Inflammatory macrophage (primary cell): Measurements from ENCODE around the gene TSHZ2.

Experiments
- DNase-seq, 2 donors: peaks; one replicate each; pipeline ENCODE4 v3.0.0-alpha.2; 2020 to 2022

TSHZ2 gene

GRCh38 chr20:53291548-53291947, 319.4 kb downstream of the TSHZ2 start:
- DNase-seq: no peak

DNA sequence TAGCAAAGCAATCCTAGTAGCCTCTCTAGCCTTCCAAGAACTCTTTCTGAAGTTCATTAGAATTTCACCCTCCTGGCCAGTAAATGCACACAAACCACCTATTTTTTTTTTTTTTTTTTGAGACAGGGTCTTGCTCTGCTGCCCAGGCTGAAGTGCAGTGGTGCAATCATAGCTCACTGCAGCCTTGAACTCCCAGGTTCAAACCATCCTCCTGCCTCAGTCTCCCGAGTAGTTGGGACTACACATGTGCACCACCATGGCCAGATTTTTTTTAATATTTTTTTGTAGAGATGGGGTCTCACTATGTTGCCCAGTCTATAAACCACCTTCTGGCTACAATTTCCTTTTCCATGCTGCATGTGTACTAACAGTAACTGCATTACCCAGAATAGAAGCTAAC, 320.2 kb downstream of the TSHZ2 start:
- DNase-seq: no peak

- DNase-seq: no peak
Observed at GRCh38 chr20:53294804-53295203, 322.6 kb downstream of the TSHZ2 start.

GRCh38 chr20:53296025-53296424, 323.9 kb downstream of the TSHZ2 start:
- no peak for DNase-seq

DNA sequence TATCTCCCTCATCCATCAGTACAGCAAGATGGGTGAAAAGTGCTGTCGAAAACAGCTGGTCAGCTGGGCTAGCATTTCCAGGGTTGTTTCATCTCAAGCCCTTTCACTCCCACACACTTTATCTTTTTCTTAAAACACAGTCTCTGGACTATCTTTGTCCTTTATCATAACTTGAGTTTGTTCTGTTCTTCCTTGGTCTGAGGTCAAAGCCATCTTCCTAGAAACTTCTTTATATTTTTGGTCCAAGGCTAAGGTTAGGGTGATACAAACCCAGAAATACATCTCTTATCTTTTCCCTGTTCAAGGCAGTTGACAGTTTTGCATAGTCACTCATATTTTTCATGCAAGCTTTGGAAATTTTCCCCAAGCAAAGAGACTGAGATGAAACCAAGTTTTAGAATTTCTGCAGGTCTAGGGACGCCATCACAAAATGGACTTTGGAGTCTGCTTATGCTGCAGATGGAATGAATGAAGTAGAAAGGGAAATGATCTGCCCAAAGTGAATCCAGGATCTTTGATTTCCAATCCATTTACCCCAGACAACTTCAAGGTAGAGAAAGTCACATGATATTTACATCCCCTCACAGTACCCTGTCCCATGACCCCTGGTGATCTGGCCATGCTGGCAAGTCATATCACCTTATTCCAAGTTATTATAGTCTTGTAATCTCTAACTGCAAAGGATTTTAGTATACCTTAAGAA, 324.4 kb downstream of the TSHZ2 start:
- DNase-seq: no peak

- no peak for DNase-seq
Observed at GRCh38 chr20:53297154-53297529, 325.0 kb downstream of the TSHZ2 start.

- DNase-seq: no peak
Observed at GRCh38 chr20:53298260-53298659, 326.1 kb downstream of the TSHZ2 start.

DNA sequence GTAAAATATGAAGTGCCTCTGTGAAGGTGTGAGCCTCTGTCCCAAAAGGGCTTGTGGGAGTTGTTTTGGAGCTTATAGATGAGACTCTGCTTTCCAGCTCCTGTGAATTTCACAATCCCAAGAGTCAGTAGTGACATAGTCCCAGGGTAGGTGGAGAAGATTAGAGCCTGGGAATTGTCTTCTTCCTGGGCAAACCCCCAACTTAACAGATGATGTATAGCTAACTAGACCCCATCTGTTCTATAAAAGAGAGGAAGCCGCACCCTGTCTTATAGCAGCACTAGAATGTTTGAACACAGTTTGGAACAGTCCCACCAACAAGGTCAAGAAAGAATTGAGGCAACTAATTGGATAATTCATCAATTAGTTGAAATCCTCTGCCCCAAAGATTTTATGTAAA, 326.8 kb downstream of the TSHZ2 start:
- no peak for DNase-seq

DNA sequence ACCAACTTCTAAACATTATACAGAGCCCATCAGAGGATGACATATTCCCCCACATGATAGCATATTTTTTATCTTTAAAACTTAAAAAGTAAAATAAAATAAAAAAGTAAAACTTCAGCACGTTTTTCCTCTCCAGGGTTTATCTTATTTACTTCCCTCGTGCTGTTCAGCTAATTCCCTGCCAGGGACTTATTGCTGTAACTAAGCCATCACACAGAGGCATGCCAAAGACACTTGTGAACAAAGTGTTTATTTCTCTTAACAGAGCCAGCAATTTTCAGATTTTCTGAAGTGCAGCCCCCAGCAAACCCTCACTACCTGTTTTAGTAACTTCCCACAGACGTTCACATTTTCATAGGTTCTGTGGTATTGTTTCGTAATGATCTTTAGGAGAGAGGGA, 327.7 kb downstream of the TSHZ2 start:
- DNase-seq: no peak

GRCh38 chr20:53301869-53302268, 329.7 kb downstream of the TSHZ2 start:
- DNase-seq: no peak

DNA sequence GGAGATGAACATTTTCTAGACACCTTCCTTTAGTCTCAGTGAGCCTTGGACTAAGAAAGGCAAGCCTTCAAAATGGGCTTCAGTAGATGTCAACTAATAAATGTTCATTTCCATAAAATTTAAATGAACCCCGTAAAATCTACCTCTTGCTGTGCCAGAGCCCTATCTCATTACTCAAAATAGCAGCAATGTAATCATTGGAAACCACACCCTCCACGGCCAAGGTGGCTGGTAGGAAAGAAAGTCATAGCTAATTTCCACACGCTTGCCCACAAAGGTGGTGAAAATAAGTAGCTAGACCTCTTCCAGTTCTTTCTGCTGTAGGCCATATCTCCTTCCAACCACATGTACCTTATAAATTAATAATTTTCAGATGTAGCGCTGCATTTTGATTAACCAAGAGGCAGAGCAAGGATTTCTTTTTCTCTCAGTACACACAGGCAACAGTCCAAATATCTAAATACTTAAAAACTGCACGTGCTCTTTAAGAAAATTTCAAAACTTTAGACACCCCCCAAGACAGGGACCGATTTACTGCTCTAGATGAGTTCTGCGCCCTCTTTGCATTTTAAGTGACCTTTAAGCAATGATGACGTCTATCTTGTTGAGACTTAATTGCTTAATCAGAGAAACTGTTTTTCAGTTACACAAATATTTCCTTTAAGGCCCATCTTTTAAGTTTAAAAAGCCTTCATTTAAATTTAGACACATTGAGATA, 330.7 kb downstream of the TSHZ2 start:
- no peak for DNase-seq

DNA sequence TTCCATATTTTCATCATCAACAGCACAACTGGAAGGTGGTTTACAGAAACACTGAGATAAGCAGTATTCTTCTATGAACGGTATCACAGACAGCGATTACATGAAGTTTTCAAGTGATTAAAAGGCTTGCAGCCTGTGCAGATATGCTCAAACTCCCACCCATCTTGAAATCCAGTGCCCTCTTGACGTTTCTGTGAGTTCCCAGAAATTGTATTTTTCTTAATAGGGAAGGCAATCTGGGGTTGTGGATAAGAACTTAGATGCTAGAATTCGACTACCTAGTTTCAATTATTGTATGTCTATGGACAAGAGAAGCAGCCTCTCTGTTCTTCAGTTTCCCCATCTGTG, 331.2 kb downstream of the TSHZ2 start:
- DNase-seq: no peak

DNA sequence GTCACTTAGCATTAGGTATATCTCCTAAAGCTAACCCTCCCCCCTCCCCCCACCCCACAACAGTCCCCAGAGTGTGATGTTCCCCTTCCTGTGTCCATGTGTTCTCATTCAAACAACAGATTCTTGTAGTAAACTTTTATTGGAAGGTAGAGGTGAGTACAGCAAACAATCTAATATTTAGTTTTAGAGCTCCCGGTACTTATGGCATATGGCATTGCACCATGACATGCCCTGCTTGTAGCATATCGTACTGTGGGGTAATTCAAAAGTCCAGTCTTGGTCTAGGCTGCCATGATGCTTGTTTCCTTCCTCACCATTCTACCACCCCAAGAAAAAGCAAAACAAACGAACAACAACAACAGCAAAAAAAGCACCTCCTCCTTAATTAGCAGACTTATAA, 332.0 kb downstream of the TSHZ2 start:
- DNase-seq: no peak

- DNase-seq: no peak
Observed at GRCh38 chr20:53306192-53306805, 334.1 kb downstream of the TSHZ2 start.

- DNase-seq: no peak
Observed at GRCh38 chr20:53307964-53308597, 335.9 kb downstream of the TSHZ2 start.

GRCh38 chr20:53309515-53309914, 337.4 kb downstream of the TSHZ2 start:
- no peak for DNase-seq

- no peak for DNase-seq
Observed at GRCh38 chr20:53312957-53313356, 340.8 kb downstream of the TSHZ2 start.

DNA sequence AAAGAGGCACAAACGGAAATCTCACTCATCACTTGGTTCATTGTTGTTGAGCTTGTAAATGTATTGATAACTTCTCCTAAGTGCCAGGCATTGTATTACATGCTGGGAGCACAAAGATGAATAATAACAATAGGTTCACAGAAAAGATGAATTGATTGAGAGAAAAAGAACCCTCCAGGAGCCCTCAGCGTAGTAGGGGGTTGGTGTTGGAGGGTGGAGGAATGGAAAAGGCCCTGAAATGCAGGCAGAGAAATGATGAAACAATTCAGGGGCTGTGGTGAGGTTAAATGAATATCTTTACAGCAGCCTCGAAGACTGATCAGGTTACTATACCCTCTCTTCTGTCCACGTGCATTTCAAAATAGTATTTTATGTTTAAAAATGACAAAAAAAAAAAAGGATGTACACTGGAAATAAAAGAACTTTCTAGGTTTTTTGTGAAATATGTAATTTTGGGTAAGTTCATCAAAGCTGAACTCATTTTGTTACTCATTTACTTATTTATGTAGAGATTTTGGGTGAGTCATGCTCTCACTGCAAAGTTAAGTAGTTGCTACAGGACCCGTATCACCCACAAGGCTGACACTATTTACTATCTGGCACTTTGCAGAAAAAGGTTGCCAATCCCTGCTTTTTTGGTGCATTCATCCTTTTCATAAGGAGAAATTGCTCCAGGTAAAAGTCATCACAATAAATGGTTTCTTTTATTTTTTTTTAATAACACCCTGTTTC, 344.2 kb downstream of the TSHZ2 start:
- DNase-seq: no peak

GRCh38 chr20:53319200-53319599, 347.0 kb downstream of the TSHZ2 start:
- DNase-seq: no peak

DNA sequence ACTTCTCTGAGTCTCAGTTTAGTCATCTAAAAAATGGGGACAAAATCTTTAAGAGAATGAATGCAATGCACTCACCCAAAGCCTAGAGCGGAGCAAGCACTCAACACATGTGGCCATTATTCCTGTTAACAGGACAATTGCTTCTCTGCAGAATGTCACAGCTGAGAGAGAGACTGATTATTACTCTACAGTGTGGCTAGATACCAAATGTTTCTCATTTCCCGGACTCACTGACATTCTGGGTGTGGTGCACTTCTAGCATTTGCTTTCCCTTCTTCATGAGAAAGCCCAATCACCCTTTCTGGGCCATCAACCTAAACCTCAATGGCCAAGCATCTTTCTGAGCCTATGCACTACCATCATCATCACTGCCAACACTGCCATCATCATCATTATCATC, 347.6 kb downstream of the TSHZ2 start:
- no peak for DNase-seq

- no peak for DNase-seq
Observed at GRCh38 chr20:53320701-53321100, 348.5 kb downstream of the TSHZ2 start.

DNA sequence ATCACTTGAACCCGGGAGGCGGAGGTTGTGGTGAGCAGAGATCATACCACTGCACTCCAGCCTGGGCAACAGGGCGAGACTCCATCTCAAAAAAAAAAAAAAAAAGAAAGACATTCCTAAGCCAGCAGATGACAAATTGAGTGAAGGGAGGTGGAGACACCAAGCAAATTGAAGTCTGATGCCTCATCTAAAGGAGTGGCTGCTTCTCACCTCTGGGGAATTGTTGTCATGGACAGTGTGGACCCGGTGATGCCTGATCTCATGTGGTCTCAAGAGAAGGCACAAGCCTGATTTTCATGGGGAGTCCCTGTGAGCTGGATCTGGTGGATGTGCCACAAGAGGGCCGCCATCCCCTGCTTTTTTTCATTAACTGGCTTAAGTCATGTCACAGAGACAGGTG, 349.4 kb downstream of the TSHZ2 start:
- no peak for DNase-seq

DNA sequence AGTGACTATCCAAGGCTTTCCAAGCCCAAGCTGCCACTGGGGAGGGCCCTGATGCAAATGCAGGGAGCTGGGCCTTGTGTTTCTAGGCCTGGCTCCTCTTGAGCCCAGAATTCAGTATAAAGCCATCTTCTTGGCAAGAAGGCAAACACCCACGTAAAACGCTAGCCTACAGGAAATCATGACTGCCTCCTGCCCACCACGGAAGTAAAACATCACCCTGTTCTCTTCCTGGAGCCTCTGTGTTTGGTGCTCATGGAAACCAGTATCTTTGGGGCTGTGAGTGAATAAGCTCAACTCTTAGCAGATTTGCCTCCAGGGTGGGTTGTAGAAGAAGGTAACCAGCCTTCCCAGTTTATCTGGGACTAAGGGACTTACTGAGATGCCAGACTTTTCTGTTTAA, 350.5 kb downstream of the TSHZ2 start:
- DNase-seq: no peak
